ENCODE data around the gene PKMYT1.

The PKMYT1 gene

DNA sequence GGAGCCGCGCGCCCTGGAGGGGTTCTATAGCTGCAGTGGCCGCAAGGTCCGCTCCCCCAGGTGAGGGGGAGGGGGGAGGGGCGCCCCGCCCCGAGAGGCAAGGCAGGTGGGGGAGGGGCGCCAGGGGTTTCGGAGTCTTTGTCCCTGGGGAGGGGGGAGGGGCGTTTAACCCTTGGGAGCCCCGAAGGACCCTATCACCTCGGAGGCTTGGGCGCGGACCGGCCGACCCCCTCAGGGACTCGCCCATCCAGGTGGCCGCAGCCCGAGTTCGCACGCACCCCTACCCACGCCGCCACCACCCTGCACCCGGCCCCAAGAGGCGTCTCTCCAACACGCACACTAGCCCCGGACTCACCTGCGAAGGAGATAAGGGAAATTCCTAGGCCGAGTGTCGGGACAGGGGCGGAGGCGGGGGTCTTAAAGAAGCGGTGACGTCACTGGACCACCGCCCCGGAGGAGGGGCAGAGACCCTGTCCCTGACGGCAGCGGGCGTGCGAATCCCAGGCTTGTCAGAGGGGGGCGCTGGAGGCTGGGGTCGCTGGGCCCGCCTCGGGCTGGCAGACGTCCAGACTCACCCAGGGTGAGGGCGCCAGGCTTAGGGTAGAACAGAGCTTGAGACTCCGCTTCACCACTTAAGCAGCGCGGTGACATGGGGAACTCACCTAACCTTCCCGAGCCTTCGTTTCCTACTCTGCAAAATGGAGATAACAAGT, 37.7 kb upstream of the PKMYT1 start, which contains the start of gene CLDN6:
TSS of gene CLDN6 (minus strand) at position 390 of the 713 bp plus-strand sequence. CDS start 2,162 bp downstream, outside the sequence.
- no peak for DNase-seq

- no peak for DNase-seq
These were observed 37.1 kb upstream of the PKMYT1 start for GRCh38 chr16:3017344-3017743.

DNA sequence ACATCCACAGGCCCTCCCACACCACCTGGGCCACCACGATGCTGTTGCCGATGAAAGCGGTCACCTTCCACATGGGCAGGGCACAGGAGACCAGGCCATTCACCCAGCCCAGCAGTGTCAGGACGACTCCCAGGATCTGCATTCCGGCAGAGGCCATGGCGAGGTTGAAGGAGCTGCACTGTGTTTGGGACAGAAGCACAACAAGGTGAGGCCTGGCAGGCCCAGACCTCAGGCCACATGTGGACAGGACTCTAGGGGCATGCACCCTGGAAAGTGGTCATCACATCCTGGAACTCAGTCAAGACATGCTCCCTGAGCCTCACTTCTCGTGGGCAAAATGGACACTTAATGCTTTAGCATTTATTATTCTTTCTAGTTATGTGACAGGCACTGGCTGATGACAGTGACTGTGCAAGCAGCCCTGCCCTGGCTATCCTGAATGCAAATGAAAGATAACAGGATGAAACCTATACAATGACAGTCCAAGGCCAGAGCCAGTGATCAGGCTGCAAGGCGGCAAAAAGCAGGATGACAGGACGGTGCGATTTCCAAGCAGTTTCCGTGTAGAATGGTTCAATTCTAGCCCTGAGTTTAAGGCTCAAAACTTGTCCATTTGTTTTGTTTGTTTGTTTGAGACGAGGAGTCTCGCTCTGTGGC, 35.7 kb upstream of the PKMYT1 start:
- no peak for DNase-seq

GRCh38 chr16:3014971-3015370, 34.7 kb upstream of the PKMYT1 start:
- no peak for DNase-seq

DNA sequence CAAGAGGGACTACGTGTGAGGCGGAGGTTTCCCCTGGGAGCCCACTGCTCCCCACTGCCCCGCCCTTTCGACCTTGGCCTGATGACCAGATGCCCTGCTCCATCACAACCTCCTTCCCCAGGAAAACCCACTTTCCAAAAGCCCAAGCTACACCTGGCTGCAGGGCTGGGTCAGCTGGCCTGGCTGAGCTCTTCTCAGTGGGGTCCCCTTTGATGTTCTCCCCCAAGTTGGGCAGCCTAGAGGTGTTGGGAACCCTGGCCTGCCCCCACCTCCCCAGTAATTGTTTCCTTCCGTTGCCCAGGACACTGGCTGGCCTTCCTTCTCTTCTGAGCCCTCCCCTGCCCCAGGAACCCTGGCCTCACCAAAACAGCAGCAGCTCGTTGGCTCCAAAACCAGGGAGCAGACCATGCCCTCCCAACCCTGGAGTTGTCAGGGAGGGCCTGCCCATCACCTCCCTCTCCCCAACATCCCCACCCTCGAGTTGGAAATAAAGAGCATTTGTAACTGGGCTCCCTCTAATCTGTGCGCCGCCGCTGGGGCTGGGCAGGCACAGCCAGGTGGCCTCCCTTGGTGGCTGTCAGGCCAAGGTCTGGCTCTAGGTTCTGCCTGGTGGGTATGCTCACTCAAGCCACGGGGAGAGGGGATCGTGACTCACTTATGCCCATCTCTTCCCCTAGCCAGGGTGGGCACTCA, 33.9 kb upstream of the PKMYT1 start:
- no peak for DNase-seq

DNA sequence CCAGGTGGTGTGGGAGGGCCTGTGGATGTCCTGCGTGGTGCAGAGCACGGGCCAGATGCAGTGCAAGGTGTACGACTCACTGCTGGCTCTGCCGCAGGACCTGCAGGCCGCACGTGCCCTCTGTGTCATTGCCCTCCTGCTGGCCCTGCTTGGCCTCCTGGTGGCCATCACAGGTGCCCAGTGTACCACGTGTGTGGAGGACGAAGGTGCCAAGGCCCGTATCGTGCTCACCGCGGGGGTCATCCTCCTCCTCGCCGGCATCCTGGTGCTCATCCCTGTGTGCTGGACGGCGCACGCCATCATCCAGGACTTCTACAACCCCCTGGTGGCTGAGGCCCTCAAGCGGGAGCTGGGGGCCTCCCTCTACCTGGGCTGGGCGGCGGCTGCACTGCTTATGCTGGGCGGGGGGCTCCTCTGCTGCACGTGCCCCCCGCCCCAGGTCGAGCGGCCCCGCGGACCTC, 33.3 kb upstream of the PKMYT1 start:
- DNase-seq = no peak

DNA sequence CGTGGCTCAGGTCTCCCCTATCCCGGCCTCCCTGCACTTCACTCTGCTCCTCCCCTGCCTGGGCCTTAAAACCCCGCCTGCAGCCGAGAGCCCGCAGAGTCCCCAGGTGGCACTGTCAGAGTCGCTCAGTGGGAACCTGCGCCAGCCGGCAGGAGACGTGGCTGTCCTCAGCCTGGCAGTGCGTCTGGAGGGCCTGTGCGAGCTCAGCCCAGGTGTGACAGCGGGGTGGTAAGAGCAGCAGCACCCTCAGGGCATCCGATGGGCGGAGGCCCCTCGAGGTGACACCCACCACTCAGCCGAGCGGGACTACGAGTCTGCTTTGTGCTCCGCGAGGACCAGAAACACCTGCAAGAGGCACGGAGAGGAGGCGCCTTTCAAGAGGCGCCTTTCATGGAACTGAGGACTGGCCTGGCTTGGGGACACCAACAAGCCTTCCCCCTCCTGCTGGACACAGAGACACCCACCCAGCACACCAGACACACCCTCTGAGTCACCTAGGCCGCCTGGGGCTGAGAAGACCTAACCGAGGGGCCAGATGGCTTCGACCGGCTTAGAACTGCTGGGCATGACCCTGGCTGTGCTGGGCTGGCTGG, 32.7 kb upstream of the PKMYT1 start, which contains the start of gene CLDN9:
TSS of gene CLDN9 (plus strand) at position 96 of the 593 bp plus-strand sequence. CDS start at position 536, 440 bp downstream.
- no peak for DNase-seq

DNA sequence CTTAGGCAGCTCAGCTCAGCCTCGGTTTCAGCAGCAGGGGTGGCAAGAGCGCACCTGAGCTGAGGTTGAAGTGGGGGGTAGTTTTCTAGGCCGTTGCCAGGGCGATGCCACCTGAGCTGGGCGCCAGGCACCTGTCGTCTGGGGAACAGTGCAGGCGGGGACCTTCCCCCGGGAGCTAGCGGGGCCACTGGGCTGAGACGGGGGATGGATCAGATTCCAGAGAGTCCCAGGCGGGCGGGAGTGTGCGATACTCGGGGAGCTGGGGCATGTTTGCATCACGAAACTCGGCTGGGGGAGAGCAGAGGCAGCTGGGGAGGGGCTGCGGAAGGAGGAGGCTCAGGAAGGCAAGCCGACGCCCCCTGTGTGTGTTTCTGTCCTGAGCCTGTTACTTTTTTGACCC, 32.0 kb upstream of the PKMYT1 start:
- no peak for DNase-seq

- no peak for DNase-seq
These were observed 30.3 kb upstream of the PKMYT1 start for GRCh38 chr16:3010510-3010909.

- DNase-seq = no peak
These were observed 29.5 kb upstream of the PKMYT1 start for GRCh38 chr16:3009568-3010390.

GRCh38 chr16:3008690-3009037, 28.4 kb upstream of the PKMYT1 start:
- no peak for DNase-seq

GRCh38 chr16:3007957-3008689, 27.9 kb upstream of the PKMYT1 start:
- no peak for DNase-seq

DNA sequence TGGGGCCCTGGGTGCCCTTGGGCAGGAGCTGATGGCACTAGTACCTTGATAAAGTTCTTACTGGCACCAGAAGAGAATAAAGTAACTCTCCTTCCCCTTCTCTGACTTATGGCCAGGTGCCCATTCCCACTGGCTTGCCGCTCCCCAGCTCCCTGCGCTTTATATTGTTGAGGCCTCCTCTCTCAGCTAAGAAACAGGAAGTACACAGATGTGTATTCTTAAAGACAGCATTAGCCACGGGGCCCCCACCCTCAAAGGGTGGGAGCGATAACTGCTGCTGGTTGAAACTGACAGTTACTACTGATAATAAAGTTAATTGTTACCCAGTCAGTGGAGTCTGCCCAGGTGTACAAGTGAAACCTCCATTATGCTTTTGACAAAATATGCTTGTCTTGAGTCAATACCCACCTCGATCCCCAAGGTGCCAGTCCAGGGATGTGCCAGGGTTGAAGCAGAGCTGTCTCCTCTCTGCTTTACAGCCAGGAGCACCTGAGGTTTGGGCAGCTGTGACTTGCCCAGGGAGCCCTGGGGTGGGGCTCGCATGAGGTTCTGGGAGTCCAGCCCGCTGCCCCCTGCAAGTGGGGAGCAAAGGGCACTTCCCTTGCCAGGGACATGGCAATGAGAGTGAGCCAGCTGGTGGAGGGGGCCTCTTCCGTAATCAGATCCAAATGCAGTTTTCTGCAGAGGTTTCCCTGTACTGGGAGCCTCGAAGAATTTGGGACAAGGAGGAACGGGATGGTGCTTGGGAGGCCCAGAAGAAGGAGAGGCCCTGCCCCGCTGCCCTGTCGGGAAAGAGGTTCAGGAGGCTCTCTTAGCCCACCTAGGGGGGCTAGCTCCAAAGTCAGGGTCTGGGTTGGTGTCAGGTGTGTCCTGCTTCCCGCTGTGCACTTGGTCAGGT, 27.1 kb upstream of the PKMYT1 start:
- DNase-seq = no peak

- no peak for DNase-seq
These were observed 24.6 kb upstream of the PKMYT1 start for GRCh38 chr16:3004781-3005284.

GRCh38 chr16:3004319-3004718, 24.1 kb upstream of the PKMYT1 start:
- no peak for DNase-seq

- DNase-seq = peak; percentile 98
These were observed 23.5 kb upstream of the PKMYT1 start for GRCh38 chr16:3003582-3004270.

- no peak for DNase-seq
These were observed 21.1 kb upstream of the PKMYT1 start for GRCh38 chr16:3001316-3001715.

DNA sequence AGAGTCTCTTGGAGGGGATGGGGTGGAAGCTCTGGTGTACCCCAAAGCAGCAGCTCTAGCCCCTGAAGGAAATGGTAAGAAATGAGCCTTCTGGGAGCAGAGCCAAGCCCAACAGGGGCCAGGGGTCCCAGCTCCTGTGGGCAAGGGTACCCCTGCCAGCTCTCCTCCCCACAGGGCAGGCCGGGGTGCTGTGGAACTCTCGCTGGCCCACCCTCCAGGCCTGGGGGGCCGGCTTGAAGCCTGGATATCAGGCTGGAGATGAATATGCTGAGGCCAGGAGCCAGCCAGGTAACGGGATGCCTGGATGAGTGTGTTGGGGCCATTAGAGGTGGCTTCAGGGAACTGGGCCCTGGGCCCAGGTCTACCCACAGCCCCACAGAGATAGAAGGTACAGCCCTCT, 20.3 kb upstream of the PKMYT1 start:
- DNase-seq = no peak

- DNase-seq = no peak
These were observed 19.7 kb upstream of the PKMYT1 start for GRCh38 chr16:2999929-3000328.

GRCh38 chr16:2996298-2996697, 16.1 kb upstream of the PKMYT1 start:
- DNase-seq = no peak

Data from HCEC 1CT (cell line).